A549 (cell line): ENCODE data around the gene BICRA.

ENCODE experiments used
- EHMT2 ChIP-seq: fragments of 200-600 bp; sonication (generic); IDR thresholded peaks from 2 replicates; pipeline ENCODE4 v1.6.1; 2016; ENCODE audit warnings: antibody characterized with exemption, low read depth, mild to moderate bottlenecking, moderate library complexity
- TF ChIP-seq, protein P1 (sequence below): fragments of >200 bp; sonication (Bioruptor Twin); formaldehyde crosslinking; IDR thresholded peaks from 3 replicates; pipeline ENCODE4 v1.6.1; 2016

DNA sequence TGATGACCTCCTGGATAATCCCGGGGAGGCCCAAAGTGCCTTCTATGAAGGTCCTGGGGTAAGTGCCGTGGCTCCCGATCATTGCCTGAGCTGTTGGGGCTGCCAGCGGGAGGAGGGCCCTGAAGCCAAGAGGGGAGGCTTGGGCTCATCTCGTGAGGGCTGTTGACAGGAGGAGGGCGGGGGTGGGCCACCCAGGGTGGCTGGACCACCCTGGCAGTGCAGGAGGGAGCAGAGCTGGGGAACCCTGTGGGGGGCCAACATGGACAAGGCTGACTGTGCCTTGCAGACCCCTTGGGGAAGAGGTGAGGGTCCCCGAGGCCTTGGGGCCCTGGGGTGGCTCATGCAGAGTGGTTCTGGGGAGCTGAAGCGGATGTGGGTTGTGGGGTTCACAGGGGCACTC lies 66.9 kb downstream of the BICRA start:
- TF ChIP-seq, protein P1, sequence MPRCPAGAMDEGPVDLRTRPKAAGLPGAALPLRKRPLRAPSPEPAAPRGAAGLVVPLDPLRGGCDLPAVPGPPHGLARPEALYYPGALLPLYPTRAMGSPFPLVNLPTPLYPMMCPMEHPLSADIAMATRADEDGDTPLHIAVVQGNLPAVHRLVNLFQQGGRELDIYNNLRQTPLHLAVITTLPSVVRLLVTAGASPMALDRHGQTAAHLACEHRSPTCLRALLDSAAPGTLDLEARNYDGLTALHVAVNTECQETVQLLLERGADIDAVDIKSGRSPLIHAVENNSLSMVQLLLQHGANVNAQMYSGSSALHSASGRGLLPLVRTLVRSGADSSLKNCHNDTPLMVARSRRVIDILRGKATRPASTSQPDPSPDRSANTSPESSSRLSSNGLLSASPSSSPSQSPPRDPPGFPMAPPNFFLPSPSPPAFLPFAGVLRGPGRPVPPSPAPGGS, result no peak
- no peak for TF ChIP-seq EHMT2
